ENCODE results near the gene EGFR. TPM values are rescaled to one million over a fixed set of nuclear protein-coding genes. Genes with fewer than 3 reads are reported as not detected.

Gene EGFR
- total and polyA plus RNA-seq, 7 donors: 3.6 to 61.5 (median 35.6) TPM

GRCh38 chr7:54980521-54980920 is 38.3 kb upstream of the EGFR start:
- Histone ChIP-seq H3K27ac (no peak overlapping the region), H3K9me3 (no peaks in the 10 kb centered on the region), H3K27me3 (no peaks in the 10 kb centered on the region), H3K4me1 (no peaks in the 10 kb centered on the region), H3K36me3 (no peaks in the 10 kb centered on the region), H3K4me3 (no peak overlapping the region)
- TF ChIP-seq POLR2AphosphoS5 (IDR thresholded peaks at IDR 0.05): no peak
- TF ChIP-seq EP300 (IDR thresholded peaks at IDR 0.05): no peak
- no peak for TF ChIP-seq POLR2A (IDR thresholded peaks at IDR 0.05)
- no peak for TF ChIP-seq CTCF (IDR thresholded peaks at IDR 0.05)
- intact Hi-C loops (cut with DNase I): no loop called here
- DNase-seq: no peak
- WGBS, 2 donors: 93 to 95% methylated on average over 14 of the region's 14 CpGs

- Histone ChIP-seq H3K36me3 (no peaks in the 10 kb centered on the region), H3K4me3 (no peak overlapping the region), H3K27me3 (no peaks in the 10 kb centered on the region), H3K27ac (no peak overlapping the region), H3K9me3 (no peaks in the 10 kb centered on the region), H3K4me1 (no peaks in the 10 kb centered on the region)
- 91 to 93% methylated on average over 11 of the region's 11 CpGs for WGBS, 2 donors
- TF ChIP-seq EP300 (IDR thresholded peaks at IDR 0.05): no peak
- no peak for TF ChIP-seq POLR2AphosphoS5 (IDR thresholded peaks at IDR 0.05)
- no peak for TF ChIP-seq POLR2A (IDR thresholded peaks at IDR 0.05)
- TF ChIP-seq CTCF (IDR thresholded peaks at IDR 0.05): no peak
- no peak for DNase-seq
- intact Hi-C loops (cut with DNase I): no loop called here
These were observed 36.9 kb upstream of the EGFR start for GRCh38 chr7:54981913-54982312.

GRCh38 chr7:54985426-54986330 is 33.1 kb upstream of the EGFR start:
- TF ChIP-seq CTCF (IDR thresholded peaks at IDR 0.05): no peak
- no peak for TF ChIP-seq EP300 (IDR thresholded peaks at IDR 0.05)
- TF ChIP-seq POLR2A (IDR thresholded peaks at IDR 0.05): no peak
- TF ChIP-seq POLR2AphosphoS5 (IDR thresholded peaks at IDR 0.05): no peak
- no peaks in the 10 kb centered on the region for H3K27me3 ChIP-seq
- H3K36me3 ChIP-seq: no peaks in the 10 kb centered on the region
- no peak overlapping the region for H3K27ac ChIP-seq
- no peaks in the 10 kb centered on the region for H3K9me3 ChIP-seq
- no peak for DNase-seq
- H3K4me3 ChIP-seq: no peak overlapping the region
- WGBS, 2 donors: 73 to 74% methylated on average over 7 of the region's 7 CpGs
- intact Hi-C loops (cut with DNase I): no loop called here
- no peaks in the 10 kb centered on the region for H3K4me1 ChIP-seq

GRCh38 chr7:54986716-54987115 is 32.1 kb upstream of the EGFR start:
- DNase-seq: no peak
- no peaks in the 10 kb centered on the region for H3K27me3 ChIP-seq
- intact Hi-C loops (cut with DNase I): no loop called here
- no peak overlapping the region for H3K27ac ChIP-seq
- H3K4me1 ChIP-seq: no peaks in the 10 kb centered on the region
- TF ChIP-seq POLR2AphosphoS5 (IDR thresholded peaks at IDR 0.05) (no peak), EP300 (IDR thresholded peaks at IDR 0.05) (no peak), POLR2A (IDR thresholded peaks at IDR 0.05) (no peak)
- no peaks in the 10 kb centered on the region for H3K36me3 ChIP-seq
- 86 to 89% methylated on average over 4 of the region's 4 CpGs for WGBS, 2 donors
- no peaks in the 10 kb centered on the region for H3K9me3 ChIP-seq
- no peak overlapping the region for H3K4me3 ChIP-seq

- Histone ChIP-seq H3K27ac (no peak overlapping the region), H3K27me3 (no peaks in the 10 kb centered on the region), H3K9me3 (no peaks in the 10 kb centered on the region), H3K4me3 (no peak overlapping the region), H3K4me1 (no peaks in the 10 kb centered on the region), H3K36me3 (no peaks in the 10 kb centered on the region)
- intact Hi-C loops (cut with DNase I): no loop called here
- TF ChIP-seq CTCF (IDR thresholded peaks at IDR 0.05): no peak
- no peak for TF ChIP-seq POLR2A (IDR thresholded peaks at IDR 0.05)
- no peak for TF ChIP-seq POLR2AphosphoS5 (IDR thresholded peaks at IDR 0.05)
- TF ChIP-seq EP300 (IDR thresholded peaks at IDR 0.05): no peak
- no peak for DNase-seq
- 4 to 51% methylated on average over 1 of the region's 1 CpG for WGBS, 2 donors
These were observed 31.0 kb upstream of the EGFR start for GRCh38 chr7:54987772-54988171.

Measured in sigmoid colon (tissue), 7 donors.